Measurements from ENCODE around the gene NLK.

GRCh38 chr17:28074010-28074409, 31.5 kb downstream of the NLK start:
- no peak for TF ChIP-seq POLR2AphosphoS5 (IDR thresholded peaks at IDR 0.05)
- no peak for TF ChIP-seq EP300 (IDR thresholded peaks at IDR 0.05)

Measured in sigmoid colon (tissue), 4 donors.